ENCODE measurements around the gene VIT. TPM values are rescaled to one million over a fixed set of nuclear protein-coding genes. Genes with fewer than 3 reads are reported as not detected.

Gene VIT
- total RNA-seq, 5 donors from 2014 or later (not counting 1 experiment from before 2014, with no cell fraction given), result 0.14 TPM; not detected in 4

DNA sequence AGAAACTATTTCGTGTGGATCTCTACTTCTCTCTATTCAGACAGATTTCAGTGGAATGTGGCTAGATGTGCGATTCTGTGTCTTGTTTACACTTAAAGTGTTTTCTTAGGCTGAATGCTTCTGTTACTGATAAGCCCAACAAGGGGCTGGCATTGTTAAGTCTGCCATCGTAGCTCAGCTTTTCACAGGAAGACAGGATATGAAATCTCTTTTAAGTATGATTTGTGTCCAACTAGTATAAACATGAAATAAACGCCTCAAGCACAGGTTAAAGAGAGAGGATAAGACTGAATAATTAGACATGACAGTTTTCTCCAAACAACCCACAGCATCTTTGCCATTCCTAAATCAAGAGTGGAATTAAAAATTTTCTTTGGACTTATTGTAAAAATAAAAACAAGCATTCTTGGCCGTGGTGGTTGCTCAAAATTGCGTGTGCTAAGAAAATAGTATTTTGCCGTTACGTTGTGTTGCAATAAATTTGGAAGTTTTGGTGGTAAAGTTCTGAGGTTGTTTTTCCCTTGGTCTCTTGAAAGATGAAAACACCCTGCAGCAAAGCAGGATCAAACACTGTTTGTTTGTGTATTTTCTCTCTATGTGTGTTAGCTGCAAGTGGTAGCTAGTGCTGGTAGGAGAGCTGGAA, 1.0 kb downstream of the VIT start:
- H3K4me3 Mint-ChIP-seq, result no peak overlapping the region

DNA sequence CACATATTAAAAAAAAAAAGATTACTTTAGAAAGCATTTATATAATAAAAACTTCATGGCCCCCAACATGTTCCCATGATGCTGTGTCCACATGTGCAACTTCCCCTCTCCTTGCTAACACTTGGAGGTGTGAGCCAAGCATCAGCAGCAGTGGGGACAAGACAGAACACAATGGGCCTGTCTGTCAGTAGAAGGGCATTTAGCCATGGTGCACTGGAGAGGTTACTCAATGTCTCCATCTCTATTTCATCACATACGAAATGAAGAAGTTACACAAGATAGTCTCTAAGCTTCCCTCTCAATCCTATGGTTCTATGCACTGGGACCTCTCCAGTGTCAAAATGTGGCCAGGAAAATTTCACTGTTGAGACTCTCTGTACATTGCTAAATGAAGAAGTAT, 2.5 kb downstream of the VIT start:
- Histone ChIP-seq H3K27me3 (replicated peaks in 1 of 2; ENCODE audit: control insufficient read depth in 2 of 2, extremely low read depth in 1 of 2, insufficient read depth in 2 of 2, low read length in 1 of 2) (no peaks in the 10 kb centered on the region), H3K27ac (ENCODE audit: low read length) (no peak overlapping the region), H3K36me3 (ENCODE audit: control insufficient read depth in 2 of 2, extremely low read depth in 1 of 2, insufficient read depth in 1 of 2, low read length in 1 of 2) (no peaks in the 10 kb centered on the region), H3K4me3 (ENCODE audit: control insufficient read depth in 1 of 2, extremely low read depth in 1 of 2, low read length in 1 of 2) (no peak overlapping the region), H3K4me1 (ENCODE audit: control insufficient read depth in 1 of 2, extremely low read depth in 1 of 2, insufficient read depth in 2 of 2, low read length in 2 of 2) (no peaks in the 10 kb centered on the region), H3K9me3 (no peaks in the 10 kb centered on the region)
- DNase-seq, result no peak
- no peak for ATAC-seq (replicated peaks in 1 of 4)
- WGBS (ENCODE audit: insufficient coverage), result no CpG with 5 or more reads among the region's 1 CpG
- Mint-ChIP-seq H3K36me3 (no peaks in the 10 kb centered on the region), H3K27me3 (peaks cover 0 to 4% of the 10 kb centered on the region in 2 donors), H3K27ac (no peak overlapping the region), H3K9me3 (no peaks in the 10 kb centered on the region), H3K4me3 (no peak overlapping the region), H3K4me1 (no peaks in the 10 kb centered on the region)
- ChIA-PET CTCF (interaction anchor here (1.0 to 1.2 kb wide), 2 partner anchors 34 to 1288 kb away, joined by 3 read pairs; no protein-coding TSS in a partner anchor), POLR2A (no interaction called here)

More for the DNA sequence above, 1.0 kb downstream of the VIT start:
- ChIA-PET CTCF (no interaction called here), POLR2A (no interaction called here)
- no CpG with 5 or more reads among the region's 8 CpGs for WGBS (ENCODE audit: insufficient coverage)
- Histone ChIP-seq H3K27me3 (replicated peaks in 1 of 2; ENCODE audit: control insufficient read depth in 2 of 2, extremely low read depth in 1 of 2, insufficient read depth in 2 of 2, low read length in 1 of 2) (no peaks in the 10 kb centered on the region), H3K4me1 (ENCODE audit: control insufficient read depth in 1 of 2, extremely low read depth in 1 of 2, insufficient read depth in 2 of 2, low read length in 2 of 2) (no peaks in the 10 kb centered on the region), H3K9me3 (no peaks in the 10 kb centered on the region), H3K4me3 (ENCODE audit: control insufficient read depth in 1 of 2, extremely low read depth in 1 of 2, low read length in 1 of 2) (no peak overlapping the region), H3K27ac (ENCODE audit: low read length) (no peak overlapping the region), H3K36me3 (ENCODE audit: control insufficient read depth in 2 of 2, extremely low read depth in 1 of 2, insufficient read depth in 1 of 2, low read length in 1 of 2) (no peaks in the 10 kb centered on the region)
- H3K27ac Mint-ChIP-seq, result no peak overlapping the region
- no peaks in the 10 kb centered on the region for H3K36me3 Mint-ChIP-seq
- DNase-seq (no peak), ATAC-seq (replicated peaks in 1 of 4) (no peak)
- H3K4me1 Mint-ChIP-seq, result no peaks in the 10 kb centered on the region
- peaks cover 0 to 4% of the 10 kb centered on the region in 2 donors for H3K27me3 Mint-ChIP-seq
- no peaks in the 10 kb centered on the region for H3K9me3 Mint-ChIP-seq

DNA sequence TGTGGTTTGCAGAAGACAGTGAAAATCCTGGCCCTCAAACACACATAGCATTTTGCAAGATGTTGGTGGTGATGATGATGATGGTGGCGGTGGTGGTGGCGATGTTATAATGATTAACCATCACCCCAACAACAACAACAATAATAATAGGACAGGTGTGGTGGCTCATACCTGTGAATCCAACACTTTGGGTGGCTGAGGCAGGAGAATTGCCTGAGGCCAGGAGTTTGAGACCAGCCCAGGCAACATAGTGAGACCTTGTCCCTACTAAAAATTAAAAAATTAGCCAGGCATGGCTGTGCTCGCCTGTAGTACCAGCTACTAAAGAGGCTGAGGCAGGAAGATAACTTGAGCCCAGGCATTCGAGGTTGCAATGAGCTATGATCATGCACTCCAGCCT, 3.8 kb downstream of the VIT start:
- Histone ChIP-seq H3K9me3 (no peaks in the 10 kb centered on the region), H3K27ac (ENCODE audit: low read length) (no peak overlapping the region), H3K36me3 (ENCODE audit: control insufficient read depth in 2 of 2, extremely low read depth in 1 of 2, insufficient read depth in 1 of 2, low read length in 1 of 2) (no peaks in the 10 kb centered on the region), H3K27me3 (replicated peaks in 1 of 2; ENCODE audit: control insufficient read depth in 2 of 2, extremely low read depth in 1 of 2, insufficient read depth in 2 of 2, low read length in 1 of 2) (no peaks in the 10 kb centered on the region), H3K4me1 (ENCODE audit: control insufficient read depth in 1 of 2, extremely low read depth in 1 of 2, insufficient read depth in 2 of 2, low read length in 2 of 2) (no peaks in the 10 kb centered on the region), H3K4me3 (ENCODE audit: control insufficient read depth in 1 of 2, extremely low read depth in 1 of 2, low read length in 1 of 2) (no peak overlapping the region)
- Mint-ChIP-seq H3K36me3 (no peaks in the 10 kb centered on the region), H3K27ac (no peak overlapping the region), H3K4me3 (no peak overlapping the region), H3K4me1 (no peaks in the 10 kb centered on the region), H3K27me3 (peaks cover 0 to 4% of the 10 kb centered on the region in 2 donors), H3K9me3 (no peaks in the 10 kb centered on the region)
- no peak for DNase-seq
- WGBS (ENCODE audit: insufficient coverage), result no CpG with 5 or more reads among the region's 4 CpGs
- no peak for ATAC-seq (replicated peaks in 1 of 4)
- ChIA-PET POLR2A (no interaction called here), CTCF (interaction anchor here in 1 of 2 donors (1.3 kb wide), 1 partner anchor 41 kb away, joined by 3 read pairs; no protein-coding TSS in a partner anchor)

DNA sequence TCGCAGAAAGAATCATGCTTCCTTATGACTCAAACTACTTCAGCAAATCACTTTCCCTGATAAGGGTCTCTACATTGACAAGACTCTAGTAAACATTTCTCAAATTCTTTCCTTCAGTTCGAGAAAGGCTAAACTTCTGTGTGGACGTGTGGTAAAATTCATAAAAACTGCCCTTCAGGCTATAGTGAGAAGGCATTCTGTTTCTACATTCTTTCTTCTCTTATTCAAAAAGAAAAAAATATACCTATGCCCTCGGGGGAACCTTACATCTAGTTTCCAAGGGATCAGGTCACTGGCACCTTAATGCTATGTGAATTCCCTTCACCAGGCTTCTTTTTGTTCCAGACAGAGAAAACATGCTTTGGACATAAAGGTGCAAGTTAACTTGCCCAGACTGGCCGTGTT, 4.9 kb downstream of the VIT start:
- Mint-ChIP-seq H3K36me3 (no peaks in the 10 kb centered on the region), H3K4me1 (no peaks in the 10 kb centered on the region), H3K27me3 (peaks cover 0 to 4% of the 10 kb centered on the region in 2 donors), H3K27ac (no peak overlapping the region), H3K9me3 (no peaks in the 10 kb centered on the region), H3K4me3 (no peak overlapping the region)
- Histone ChIP-seq H3K36me3 (ENCODE audit: control insufficient read depth in 2 of 2, extremely low read depth in 1 of 2, insufficient read depth in 1 of 2, low read length in 1 of 2) (no peaks in the 10 kb centered on the region), H3K4me1 (ENCODE audit: control insufficient read depth in 1 of 2, extremely low read depth in 1 of 2, insufficient read depth in 2 of 2, low read length in 2 of 2) (no peaks in the 10 kb centered on the region), H3K27ac (ENCODE audit: low read length) (no peak overlapping the region), H3K4me3 (ENCODE audit: control insufficient read depth in 1 of 2, extremely low read depth in 1 of 2, low read length in 1 of 2) (no peak overlapping the region), H3K27me3 (replicated peaks in 1 of 2; ENCODE audit: control insufficient read depth in 2 of 2, extremely low read depth in 1 of 2, insufficient read depth in 2 of 2, low read length in 1 of 2) (no peaks in the 10 kb centered on the region), H3K9me3 (no peaks in the 10 kb centered on the region)
- 100% methylated on average over 1 of the region's 5 CpGs for WGBS (ENCODE audit: insufficient coverage)
- POLR2A ChIA-PET, result no interaction called here
- DNase-seq, result no peak
- ATAC-seq (replicated peaks in 1 of 4), result no peak
- CTCF ChIA-PET, result no interaction called here

DNA sequence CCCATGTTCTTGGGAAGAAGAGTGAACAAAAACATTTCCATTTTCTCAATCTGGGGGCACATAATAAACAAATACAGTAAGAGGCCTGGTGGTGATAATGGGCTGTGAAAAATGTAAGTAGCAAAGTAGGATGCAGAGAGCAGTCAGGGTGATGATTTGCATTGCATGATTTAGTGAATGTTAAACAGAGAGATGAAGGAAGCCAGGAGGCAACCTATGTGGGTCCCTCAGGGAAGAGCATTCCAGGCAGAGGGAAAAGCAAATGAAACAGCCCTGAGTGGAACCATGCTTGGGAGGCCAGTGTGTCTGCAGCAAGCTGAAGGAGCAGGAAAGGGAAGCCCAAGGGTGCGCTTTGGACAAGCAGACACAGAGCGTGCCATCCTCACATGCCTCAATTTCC, 5.4 kb downstream of the VIT start:
- Mint-ChIP-seq H3K4me3 (no peak overlapping the region), H3K27ac (no peak overlapping the region), H3K27me3 (peaks cover 0 to 4% of the 10 kb centered on the region in 2 donors), H3K4me1 (no peaks in the 10 kb centered on the region), H3K36me3 (no peaks in the 10 kb centered on the region), H3K9me3 (no peaks in the 10 kb centered on the region)
- POLR2A ChIA-PET, result no interaction called here
- ATAC-seq (replicated peaks in 1 of 4) (no peak), DNase-seq (no peak)
- Histone ChIP-seq H3K27ac (ENCODE audit: low read length) (no peak overlapping the region), H3K4me1 (ENCODE audit: control insufficient read depth in 1 of 2, extremely low read depth in 1 of 2, insufficient read depth in 2 of 2, low read length in 2 of 2) (no peaks in the 10 kb centered on the region), H3K36me3 (ENCODE audit: control insufficient read depth in 2 of 2, extremely low read depth in 1 of 2, insufficient read depth in 1 of 2, low read length in 1 of 2) (no peaks in the 10 kb centered on the region), H3K4me3 (ENCODE audit: control insufficient read depth in 1 of 2, extremely low read depth in 1 of 2, low read length in 1 of 2) (no peak overlapping the region), H3K9me3 (no peaks in the 10 kb centered on the region), H3K27me3 (replicated peaks in 1 of 2; ENCODE audit: control insufficient read depth in 2 of 2, extremely low read depth in 1 of 2, insufficient read depth in 2 of 2, low read length in 1 of 2) (no peaks in the 10 kb centered on the region)
- WGBS (ENCODE audit: insufficient coverage), result 100% methylated on average over 1 of the region's 2 CpGs
- CTCF ChIA-PET, result no interaction called here

DNA sequence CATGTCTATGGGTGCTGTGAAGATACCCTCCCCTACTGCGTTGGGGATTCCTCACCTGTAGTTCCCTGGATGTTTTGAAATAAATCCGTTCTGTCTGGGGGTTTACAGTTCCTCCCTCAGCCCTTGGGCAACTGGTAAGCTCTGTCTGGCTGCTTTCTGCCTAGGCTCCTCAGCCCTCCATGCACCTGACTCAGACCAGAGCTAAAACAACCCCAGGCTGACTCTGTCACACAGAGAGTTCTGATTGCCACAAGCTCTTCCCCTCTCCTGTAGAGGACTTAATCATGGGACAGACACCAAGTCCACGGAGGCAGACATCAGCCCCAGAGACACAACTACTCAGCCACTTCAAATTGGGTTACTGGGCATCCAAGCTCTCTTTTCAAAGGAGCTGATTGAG, 6.3 kb downstream of the VIT start:
- Histone ChIP-seq H3K27ac (ENCODE audit: low read length) (no peak overlapping the region), H3K9me3 (no peaks in the 10 kb centered on the region), H3K4me3 (ENCODE audit: control insufficient read depth in 1 of 2, extremely low read depth in 1 of 2, low read length in 1 of 2) (no peak overlapping the region), H3K27me3 (replicated peaks in 1 of 2; ENCODE audit: control insufficient read depth in 2 of 2, extremely low read depth in 1 of 2, insufficient read depth in 2 of 2, low read length in 1 of 2) (peaks cover 0 to 7% of the 10 kb centered on the region in 2 experiments), H3K4me1 (ENCODE audit: control insufficient read depth in 1 of 2, extremely low read depth in 1 of 2, insufficient read depth in 2 of 2, low read length in 2 of 2) (no peaks in the 10 kb centered on the region), H3K36me3 (ENCODE audit: control insufficient read depth in 2 of 2, extremely low read depth in 1 of 2, insufficient read depth in 1 of 2, low read length in 1 of 2) (no peaks in the 10 kb centered on the region)
- Mint-ChIP-seq H3K9me3 (no peaks in the 10 kb centered on the region), H3K4me3 (no peak overlapping the region), H3K27me3 (peaks cover 4 to 7% of the 10 kb centered on the region in 2 donors), H3K36me3 (no peaks in the 10 kb centered on the region), H3K4me1 (no peaks in the 10 kb centered on the region), H3K27ac (no peak overlapping the region)
- ATAC-seq (replicated peaks in 1 of 4) (no peak), DNase-seq (no peak)
- CTCF ChIA-PET, result no interaction called here
- 75% methylated on average over 2 of the region's 3 CpGs for WGBS (ENCODE audit: insufficient coverage)
- POLR2A ChIA-PET, result no interaction called here
